T-helper 22 cell (primary cell): ENCODE results near the gene TRIAP1.

ENCODE experiments used
- DNase-seq: peaks from one replicate; pipeline ENCODE4 v3.0.0-alpha.2; 2020; ENCODE audit warnings: low read depth

The TRIAP1 gene

DNA sequence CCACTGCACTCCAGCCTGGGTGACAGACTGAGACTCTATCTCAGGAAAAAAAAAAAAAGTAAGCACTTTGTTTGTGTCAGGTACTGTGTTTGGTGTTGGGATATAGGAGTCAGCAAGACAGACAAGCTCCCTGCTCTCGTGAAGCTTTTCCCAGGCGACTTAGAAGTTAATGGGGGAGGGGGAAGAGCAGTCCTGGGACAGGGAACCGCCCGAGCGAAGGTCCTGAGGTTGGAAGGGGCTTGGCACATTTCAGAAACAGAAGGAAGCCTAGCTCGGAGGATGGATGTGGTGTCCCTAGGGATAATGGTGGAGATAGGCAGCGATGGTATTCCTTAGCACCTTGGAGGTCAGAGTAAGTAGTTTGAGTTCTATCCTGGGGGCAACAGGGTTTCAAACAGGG, 16.8 kb downstream of the TRIAP1 start:
- no peak for DNase-seq

DNA sequence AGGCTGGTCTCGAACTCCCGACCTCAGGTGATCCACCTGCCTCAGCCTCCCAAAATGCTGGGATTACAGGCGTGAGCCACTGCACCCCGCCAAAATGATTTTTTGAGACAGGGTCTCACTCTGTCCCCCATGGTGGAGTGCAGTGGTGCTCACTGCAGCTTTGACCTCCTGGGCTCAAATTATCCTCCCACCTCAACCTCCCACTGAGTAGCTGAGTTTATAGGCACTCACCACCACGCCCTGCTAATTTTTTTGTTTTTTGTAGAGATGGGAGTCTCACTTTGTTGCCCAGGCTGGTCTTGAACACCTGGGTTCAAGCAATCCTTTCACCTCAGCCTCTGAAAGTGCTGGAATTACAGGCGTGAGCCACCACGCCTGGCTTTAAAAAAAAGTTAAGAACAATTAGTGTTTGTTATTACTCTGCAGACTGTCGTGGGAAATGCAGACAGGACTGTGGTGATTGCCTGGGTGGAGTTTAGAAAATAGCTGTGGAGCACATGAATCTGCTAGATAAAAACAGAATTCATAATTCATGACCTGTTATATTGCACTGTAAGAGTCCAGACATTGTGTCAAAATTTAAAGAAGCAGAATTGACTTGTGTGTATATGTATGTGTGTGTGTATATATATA, 17.5 kb downstream of the TRIAP1 start:
- DNase-seq: no peak

DNA sequence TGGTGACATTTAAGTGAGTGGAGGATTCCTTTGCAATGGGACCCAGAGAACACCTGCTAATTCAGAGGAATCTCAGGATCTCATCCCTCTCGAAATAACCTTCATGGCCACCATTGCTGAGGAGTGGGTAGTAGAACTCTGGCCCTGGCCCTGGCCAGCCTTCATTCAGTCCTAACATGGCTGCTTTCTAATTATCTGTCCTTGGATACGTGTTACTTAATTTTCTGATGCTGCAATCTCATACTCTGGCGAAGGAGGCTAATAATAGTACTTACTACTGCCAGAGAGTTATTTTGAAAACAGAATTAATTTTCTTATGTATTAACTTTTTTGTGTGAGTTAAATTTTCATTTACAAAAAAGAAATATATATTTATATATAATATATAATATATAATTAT, 20.4 kb downstream of the TRIAP1 start:
- DNase-seq: no peak

DNA sequence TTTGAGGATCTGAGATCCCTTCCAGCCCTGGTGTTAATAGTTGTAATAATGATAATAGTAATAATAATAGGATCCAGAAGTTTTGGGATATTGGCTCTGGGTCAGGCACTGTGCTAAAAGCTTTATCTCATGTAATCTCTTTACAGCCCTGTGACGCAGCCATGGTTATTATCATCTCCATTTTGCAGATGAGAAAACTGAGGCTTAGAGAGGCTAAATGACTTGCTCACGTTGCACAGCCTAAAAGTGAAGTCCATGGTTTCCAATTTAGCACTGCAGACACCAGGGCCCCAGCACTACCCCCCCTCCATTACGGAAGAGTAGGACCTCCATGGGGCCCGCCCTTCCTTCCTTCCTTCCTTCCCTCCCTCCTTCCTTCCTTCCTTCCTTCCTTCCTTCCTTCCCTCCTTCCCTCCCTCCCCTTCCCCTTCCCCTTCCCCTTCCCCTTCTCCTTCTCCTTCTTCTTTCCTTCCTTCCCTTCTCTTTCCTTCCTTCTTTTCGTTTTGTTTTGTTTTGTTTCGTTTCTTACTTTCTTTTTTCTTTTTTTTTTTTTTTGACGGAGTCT, 23.2 kb downstream of the TRIAP1 start:
- no peak for DNase-seq

DNA sequence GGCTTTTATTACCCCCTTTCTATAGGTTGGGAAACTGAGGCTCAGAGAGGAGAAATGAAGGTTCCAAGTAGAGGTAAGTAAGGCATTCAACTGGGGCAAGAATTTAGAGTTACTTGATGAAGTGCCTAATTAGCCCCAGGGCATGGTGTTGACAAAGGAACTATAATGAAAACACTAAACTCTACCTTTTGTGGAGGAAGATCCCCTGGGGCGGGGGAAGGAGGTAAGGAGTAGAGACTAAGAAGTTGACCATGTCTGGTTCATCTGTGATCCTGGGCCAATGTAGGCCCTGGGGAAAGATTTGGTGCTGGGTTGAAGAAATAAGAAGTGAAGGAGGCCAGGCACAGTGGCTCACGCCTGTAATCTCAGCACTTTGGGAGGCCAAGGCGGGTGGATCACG, 24.5 kb downstream of the TRIAP1 start:
- no peak for DNase-seq

DNA sequence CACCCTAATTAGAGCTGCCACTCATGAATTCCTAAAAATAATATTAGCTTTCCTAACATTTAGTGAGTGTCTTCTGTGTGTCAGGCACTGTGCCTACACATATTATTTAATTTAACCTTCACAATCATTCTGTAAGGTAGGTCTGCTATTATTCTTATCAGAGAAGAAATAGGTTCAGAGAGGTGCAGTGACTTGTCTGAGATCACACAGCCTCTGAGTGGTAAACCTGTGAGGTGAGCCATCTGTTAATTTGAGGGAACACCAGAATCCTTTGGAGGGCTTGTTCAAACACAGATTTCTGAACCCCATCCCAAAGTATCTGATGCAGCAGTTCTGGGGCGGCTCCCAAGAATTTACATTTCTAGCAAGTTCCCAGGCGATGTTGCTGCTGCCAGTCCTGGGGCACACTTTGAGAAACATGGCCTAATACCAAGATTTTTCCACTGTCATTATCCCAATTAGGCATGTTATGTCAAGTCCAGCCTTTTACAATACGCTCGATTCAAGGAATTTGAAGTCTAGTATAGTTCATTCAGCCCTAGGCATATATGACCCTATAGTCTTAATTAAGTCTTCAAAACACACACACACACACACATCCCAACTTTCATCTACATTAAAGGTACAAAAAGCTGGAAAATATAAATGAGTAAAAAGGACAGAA, 28.1 kb downstream of the TRIAP1 start:
- DNase-seq: no peak

DNA sequence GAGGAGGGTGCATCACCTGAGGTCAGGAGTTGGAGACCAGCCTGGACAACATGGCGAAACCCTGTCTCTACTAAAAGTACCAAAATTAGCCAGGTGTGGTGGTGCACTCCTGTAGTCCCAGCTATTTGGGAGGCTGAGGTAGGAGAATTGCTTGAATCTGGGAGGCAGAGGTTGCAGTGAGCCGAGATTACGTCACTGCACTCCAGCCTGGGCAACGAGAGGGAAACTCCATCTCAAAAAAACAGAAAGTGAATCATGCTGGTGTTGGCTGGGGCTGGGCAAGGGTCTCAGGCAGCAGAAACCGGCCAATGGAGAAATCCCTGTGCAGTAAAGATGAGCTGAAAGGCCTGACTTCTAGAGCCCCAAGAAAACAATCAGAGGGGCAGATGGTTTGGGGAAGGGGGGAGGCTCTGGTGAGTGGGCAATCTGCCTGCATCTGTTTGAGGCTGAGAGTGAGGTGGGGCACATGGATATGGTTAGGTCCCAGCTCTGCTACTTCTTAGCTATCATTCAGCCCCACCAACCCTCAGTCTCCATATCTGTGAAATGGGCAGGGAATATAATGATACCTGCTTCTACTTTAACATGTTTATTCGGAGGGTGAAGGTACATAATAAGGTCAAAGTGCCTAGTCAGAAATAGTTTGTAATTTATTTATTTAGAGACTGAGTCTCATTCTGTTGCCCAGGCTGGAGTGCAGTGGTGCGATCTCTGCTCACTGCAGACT, 29.5 kb downstream of the TRIAP1 start:
- DNase-seq: no peak

DNA sequence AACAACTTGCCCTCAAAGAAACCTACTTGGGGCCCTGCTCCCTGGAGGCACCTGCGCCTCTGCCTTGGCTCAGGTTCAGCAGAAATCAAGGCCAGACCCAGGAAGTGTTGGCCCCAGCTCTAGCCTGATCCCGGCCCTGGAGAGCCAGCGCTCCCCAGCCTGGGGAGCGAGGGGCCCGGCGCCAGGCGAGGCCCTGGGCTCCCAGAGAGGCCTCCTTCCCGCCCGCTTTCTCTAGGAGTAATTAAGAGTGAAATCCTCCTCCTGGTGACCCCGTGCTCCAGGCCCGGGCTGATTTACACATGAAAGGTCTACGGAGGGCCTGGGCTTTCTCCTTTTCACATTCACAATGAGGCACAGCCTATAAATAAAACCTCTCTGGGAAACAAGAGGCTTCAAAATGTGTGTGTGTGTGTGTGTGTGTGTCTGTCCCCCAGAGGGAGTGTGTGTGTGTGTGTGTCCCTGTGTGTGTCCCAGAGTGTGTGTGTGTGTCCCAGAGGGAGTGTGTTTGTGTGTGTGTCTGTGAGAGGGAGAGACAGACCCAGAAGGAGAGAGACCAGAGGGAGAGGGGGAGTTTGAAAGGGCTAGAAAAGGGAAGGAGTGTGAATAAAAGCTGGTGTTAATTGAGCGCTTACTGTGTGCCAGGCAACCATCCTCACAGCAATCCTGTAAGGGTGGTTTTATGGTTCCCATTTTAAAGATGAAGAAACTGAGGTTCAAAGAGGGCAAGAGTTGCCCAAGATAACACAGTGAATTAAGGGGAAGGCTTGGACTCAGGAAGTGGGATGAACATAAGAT, 32.1 kb downstream of the TRIAP1 start:
- DNase-seq: no peak

DNA sequence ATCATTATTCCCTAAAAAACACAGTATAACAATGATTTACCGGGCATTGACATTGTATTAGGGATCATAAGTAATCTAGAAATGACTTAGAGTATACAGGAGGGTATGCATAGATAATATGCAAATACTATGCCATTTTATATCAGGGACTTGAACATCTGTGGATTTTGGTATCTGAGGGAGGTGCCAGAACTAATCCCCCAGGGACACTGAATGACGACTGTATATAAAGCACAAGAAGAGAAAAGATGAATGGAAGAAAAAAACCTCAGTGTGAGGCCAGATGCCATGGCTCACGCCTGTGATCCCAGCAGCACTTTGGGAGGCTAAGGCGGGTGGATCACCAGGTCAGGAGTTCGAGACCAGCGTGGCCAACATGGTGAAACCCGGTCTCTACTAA, 33.8 kb downstream of the TRIAP1 start:
- no peak for DNase-seq

DNA sequence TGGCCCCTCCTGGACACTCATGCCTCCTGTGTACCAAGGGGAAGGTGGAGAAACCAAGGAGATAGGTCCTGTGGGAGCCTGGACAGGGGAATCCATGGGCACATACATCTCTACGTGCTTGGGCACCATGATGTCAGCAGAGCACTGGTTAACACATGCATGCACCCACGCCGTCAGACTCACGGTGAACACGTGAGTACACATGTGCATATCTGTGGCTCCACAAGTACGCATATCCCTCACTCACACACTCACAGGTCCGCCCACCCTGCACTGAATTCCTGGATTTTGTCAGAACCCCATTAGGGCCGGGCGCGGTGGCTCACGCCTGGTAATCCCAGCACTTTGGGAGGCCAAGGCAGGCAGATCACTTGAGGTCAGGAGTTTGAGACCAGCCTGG, 37.4 kb downstream of the TRIAP1 start:
- DNase-seq: no peak

DNA sequence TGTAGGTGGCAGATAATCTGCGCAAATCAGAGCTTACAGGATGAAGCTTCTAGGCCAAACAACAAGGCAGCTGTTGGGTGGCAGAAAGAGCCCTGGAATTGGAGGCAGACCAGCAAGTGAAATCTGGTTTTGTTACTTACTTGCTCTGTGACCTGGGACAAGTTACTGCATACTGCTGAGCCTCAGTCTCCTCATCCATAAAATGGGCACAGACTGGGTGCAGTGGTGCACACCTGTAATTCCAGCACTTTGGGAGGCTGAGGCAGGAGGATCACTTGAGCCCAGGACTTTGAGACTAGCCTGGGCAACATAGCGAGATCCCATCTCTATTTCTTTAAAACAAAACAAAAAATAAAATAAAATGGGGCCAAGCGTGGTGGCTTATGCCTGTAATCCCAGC, 39.6 kb downstream of the TRIAP1 start:
- DNase-seq: no peak

DNA sequence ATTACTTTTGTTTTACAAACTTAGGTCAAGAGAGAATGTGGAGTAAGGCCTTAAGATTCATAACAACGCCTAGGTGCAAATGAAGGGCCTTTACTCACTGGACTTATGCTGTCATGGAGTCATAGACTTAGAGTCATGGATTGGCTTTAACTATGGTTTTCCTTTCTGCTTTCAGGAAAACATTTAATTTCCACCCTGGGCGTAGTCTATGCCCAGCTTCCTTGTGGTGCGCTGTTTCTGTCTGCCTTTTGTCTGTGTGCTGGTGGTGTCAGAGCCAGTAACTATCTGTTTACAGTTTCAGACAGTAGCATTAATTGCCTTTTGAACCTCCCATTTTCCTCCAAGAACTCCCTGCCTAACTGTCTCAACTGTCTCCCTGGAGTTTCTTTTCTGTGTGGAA, 40.1 kb downstream of the TRIAP1 start:
- DNase-seq: no peak

DNA sequence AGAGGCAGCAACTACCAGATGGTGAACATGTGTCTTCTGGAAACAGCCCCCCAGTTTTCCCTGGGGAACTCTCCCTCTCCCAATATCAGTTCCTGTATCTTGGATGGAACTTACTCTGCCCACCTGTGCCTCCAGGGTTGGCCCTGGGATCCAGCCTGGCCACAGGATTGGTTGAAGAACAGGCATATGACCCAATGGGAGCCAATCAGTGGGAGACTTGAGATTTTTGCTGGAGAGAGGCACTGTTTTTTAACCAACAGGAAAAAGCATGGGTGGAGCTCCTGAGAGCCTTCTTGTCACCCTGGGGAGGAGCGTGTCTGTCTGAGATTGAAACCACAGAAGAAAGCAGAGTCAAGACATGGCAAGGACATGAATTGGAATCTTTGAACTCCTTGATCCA, 41.9 kb downstream of the TRIAP1 start:
- DNase-seq: no peak

DNA sequence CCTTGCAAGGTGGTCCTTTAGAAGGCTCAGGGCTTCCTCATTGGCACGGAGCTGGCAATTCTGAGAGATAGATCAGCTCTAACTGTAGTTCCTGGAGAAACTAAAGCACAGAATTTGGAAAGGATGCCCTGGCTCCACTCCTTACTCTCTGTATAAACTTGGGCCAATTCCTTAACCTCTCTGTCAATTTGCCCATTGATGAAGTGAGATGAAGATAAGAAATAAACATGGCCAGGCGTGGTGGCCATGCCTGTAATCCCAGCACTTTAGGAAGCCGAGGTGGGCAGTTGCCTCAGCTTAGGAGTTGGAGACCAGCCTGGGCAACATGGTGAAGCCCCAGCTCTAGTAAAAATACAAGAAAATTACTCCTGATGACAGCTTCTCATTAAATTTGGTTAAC, 42.3 kb downstream of the TRIAP1 start:
- DNase-seq: no peak

DNA sequence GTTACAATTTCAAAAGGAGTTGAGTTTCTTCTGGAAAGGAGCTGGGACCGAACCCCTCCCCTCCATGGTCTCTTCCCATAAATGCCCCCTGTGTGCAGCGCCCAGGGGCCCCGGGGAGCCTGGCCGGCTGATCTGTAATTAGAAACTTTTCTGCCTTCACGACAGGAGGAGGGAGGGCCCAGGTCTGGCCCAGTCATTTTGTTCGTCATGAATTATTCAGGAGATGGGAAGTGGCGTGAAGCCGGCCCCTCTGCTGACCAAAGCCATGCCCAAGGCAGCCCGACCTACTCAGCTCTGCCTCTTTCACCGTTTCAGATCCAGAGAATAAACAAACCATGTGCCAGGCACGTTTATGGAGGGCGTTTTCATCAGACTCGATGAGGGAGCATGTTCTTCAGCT, 44.0 kb downstream of the TRIAP1 start:
- DNase-seq: no peak

DNA sequence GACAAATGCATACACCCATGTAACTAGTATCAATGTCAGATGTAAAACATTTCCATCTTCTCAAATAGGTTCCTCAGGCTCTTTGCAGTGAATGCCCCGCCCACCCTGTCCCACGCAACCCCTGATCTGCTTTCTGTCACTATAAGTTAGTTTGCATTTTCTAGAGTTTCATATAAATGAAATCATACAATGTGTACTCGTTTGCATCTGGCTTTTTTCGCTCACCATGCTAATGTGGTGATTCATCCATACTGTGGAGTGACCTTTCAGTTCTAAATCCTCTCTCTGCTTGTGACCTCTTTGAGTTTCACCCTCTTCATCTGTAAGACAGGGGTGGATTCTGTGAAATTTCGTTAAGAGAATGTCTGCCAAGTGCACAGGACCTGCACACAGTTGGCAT, 46.7 kb downstream of the TRIAP1 start:
- DNase-seq: no peak

DNA sequence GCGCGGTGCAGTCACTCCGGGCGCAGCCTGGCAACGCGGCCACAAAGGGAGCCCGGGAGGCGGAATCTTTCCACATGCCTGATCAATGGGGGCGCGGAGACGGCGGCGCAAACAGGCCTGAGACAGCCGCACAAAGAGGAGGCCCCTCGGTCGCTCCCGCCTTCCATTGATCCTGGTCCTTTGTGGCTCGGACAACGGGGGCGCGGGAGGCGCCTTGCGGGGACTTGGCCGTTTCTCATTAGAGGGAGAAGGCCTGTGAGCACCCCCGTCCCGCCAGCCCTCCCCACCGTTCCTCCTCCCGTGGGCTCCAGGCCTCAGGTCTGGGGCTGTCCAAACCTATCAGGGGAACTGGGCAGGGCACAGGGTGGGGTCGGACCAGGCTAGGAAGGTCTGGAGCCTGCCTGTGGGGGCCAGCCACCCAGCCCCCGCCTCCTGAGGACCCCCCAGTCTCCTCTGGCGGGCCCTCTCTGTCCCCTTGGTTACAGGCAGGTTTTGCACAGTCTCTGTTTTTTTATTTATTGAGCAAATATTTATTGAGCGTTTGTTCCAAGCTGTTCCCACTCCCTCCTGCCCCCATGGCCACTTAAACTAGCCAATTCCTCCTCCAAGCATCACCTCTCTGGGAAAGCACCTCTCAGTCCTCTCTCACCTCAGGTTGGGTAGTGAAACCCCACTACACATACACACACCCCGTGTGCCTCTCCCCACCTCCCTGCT, 48.2 kb downstream of the TRIAP1 start:
- no peak for DNase-seq

DNA sequence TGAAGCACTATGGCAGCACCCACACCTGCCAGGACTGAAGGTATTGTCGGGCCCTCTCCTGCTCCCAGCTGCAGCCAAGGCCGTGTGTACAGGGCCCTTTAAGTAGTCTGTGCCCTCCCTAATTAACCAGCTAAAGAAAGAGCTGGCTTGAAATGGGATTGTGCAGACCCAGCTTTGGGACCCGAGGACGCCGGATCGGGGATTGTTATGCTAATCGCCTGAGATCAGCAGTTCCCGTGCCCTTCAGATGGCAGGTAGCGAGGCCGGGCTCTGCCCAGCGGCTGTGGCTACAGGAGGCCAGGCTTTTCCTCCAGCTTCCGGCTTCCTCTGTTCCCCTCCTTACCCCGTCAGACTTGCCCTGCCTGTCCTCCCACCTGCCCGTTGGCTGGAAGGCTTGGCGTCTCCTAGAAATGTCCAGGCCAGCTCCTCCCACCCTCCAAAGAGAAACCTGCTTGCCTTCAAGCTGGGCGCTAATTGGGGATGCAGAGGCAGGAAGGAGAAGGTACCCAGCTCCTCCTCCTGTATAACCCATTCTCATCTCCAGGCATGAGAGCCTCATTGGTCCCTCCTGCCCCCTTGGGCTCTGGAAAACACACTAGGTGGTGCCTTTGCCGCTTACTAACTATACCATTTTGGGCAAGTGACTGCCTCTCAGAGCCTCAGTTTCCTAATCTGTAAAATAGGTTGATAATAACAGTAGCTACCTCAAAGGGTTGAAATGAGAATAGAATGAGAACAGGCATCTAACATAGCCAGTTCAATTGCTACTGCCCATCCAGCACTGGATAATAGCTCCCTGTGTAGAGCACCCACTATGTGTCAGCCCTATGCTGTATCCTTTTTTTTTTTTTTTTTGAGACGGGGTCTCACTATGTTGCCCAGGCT, 51.5 kb downstream of the TRIAP1 start:
- no peak for DNase-seq
